Mesenchymal stem cell (in vitro differentiated cells and primary cell): Measurements from ENCODE around the gene LIMS1.
"Not testable (repeated sequence)": the region's sequence is repeated elsewhere in the genome, so short reads cannot be mapped to it uniquely, and the experiment has no call there.

Source experiments
- DNase-seq: peaks from one replicate; pipeline ENCODE4 v3.0.0-alpha.2; 2013
- H2AFZ ChIP-seq: one replicate; pipeline ENCODE4 v1.6.1; 2013; ENCODE audit warnings: low read depth, mild to moderate bottlenecking, control low read depth, inconsistent platforms, low read length, moderate library complexity
- H2AK5ac ChIP-seq: 2 replicates; pipeline ENCODE4 v1.6.1; 2013; ENCODE audit warnings: low read length, moderate library complexity, mild to moderate bottlenecking, inconsistent platforms; ENCODE audit not compliant: severe bottlenecking
- H2BK120ac ChIP-seq: one replicate; pipeline ENCODE4 v1.6.1; 2013; ENCODE audit warnings: low read depth, mild to moderate bottlenecking, inconsistent platforms, low read length, moderate library complexity
- H2BK12ac ChIP-seq, 2 experiments: one replicate each; pipeline ENCODE4 v1.6.1; 2013; ENCODE audit warnings: inconsistent platforms in 2 of 2, low read length in 2 of 2, mild to moderate bottlenecking in 2 of 2, moderate library complexity in 2 of 2, control low read depth in 1 of 2
- H2BK15ac ChIP-seq: one replicate; pipeline ENCODE4 v1.6.1; 2013; ENCODE audit warnings: mild to moderate bottlenecking, low read depth, inconsistent platforms; ENCODE audit not compliant: poor library complexity, severe bottlenecking
- H2BK5ac ChIP-seq: 2 replicates; pipeline ENCODE4 v1.6.1; 2013; ENCODE audit warnings: low read depth, mild to moderate bottlenecking, low read length, control low read depth, inconsistent platforms; ENCODE audit not compliant: poor library complexity, severe bottlenecking
- H3K14ac ChIP-seq, 2 experiments: one replicate each; pipeline ENCODE4 v1.6.1; 2013; ENCODE audit warnings: inconsistent platforms in 2 of 2, low read length in 2 of 2, control low read depth in 1 of 2, mild to moderate bottlenecking in 1 of 2, moderate library complexity in 1 of 2
- H3K18ac ChIP-seq, 2 experiments: one replicate each; pipeline ENCODE4 v1.6.1; 2013; ENCODE audit warnings: inconsistent platforms in 2 of 2, low read length in 2 of 2, control low read depth in 1 of 2, low read depth in 1 of 2, mild to moderate bottlenecking in 1 of 2
- H3K23ac ChIP-seq, 2 experiments: one replicate each; pipeline ENCODE4 v1.6.1; 2013; ENCODE audit warnings: inconsistent platforms in 2 of 2, low read length in 2 of 2, mild to moderate bottlenecking in 2 of 2, moderate library complexity in 2 of 2, control low read depth in 1 of 2
- H3K27ac ChIP-seq: 2 replicates; pipeline ENCODE4 v1.5.1; 2013; ENCODE audit warnings: mild to moderate bottlenecking, moderate library complexity, low read length, control low read depth, inconsistent platforms; ENCODE audit not compliant: poor library complexity, severe bottlenecking
- H3K27me3 ChIP-seq, 2 experiments: 2 replicates each; pipeline versions ENCODE4 v1.6.1 to v1.7.0; 2013; ENCODE audit warnings: low read length in 2 of 2, mild to moderate bottlenecking in 2 of 2, moderate library complexity in 2 of 2, control low read depth in 1 of 2, inconsistent platforms in 1 of 2; ENCODE audit not compliant: control insufficient read depth in 1 of 2, insufficient read depth in 1 of 2
- H3K36me3 ChIP-seq, 2 experiments: 2 replicates each; pipeline versions ENCODE4 v1.6.1 to v1.7.0; 2013; ENCODE audit warnings: low read length in 2 of 2, control low read depth in 1 of 2, inconsistent platforms in 1 of 2, low read depth in 1 of 2, mild to moderate bottlenecking in 1 of 2; ENCODE audit not compliant: insufficient read depth in 2 of 2, control insufficient read depth in 1 of 2
- H3K4ac ChIP-seq, 2 experiments: one replicate each; pipeline ENCODE4 v1.6.1; 2013; ENCODE audit warnings: inconsistent platforms in 2 of 2, low read length in 2 of 2, mild to moderate bottlenecking in 2 of 2, moderate library complexity in 2 of 2, control low read depth in 1 of 2, low read depth in 1 of 2
- H3K4me1 ChIP-seq: 2 replicates; pipeline ENCODE4 v1.6.1; 2013; ENCODE audit warnings: low read depth, low read length, control low read depth; ENCODE audit not compliant: control insufficient read depth, insufficient read depth
- H3K4me2 ChIP-seq: 2 replicates; pipeline ENCODE4 v1.6.1; 2013; ENCODE audit warnings: low read length, mild to moderate bottlenecking, inconsistent platforms; ENCODE audit not compliant: poor library complexity, severe bottlenecking
- H3K4me3 ChIP-seq, 2 experiments: 2 replicates each; pipeline versions ENCODE4 v1.5.1 to v1.7.0; 2013; ENCODE audit warnings: low read length in 2 of 2, mild to moderate bottlenecking in 2 of 2, control low read depth in 1 of 2, low read depth in 1 of 2; ENCODE audit not compliant: insufficient read depth in 1 of 2
- H3K79me1 ChIP-seq: replicated peaks from 2 replicates; pipeline ENCODE4 v1.6.1; 2013; ENCODE audit warnings: mild to moderate bottlenecking, control low read depth, low read length, inconsistent platforms; ENCODE audit not compliant: poor library complexity, severe bottlenecking
- H3K9ac ChIP-seq: 2 replicates; pipeline ENCODE4 v1.7.0; 2013; ENCODE audit warnings: mild to moderate bottlenecking, low read length, moderate library complexity
- H3K9me3 ChIP-seq: 2 replicates; pipeline ENCODE4 v1.7.0; 2013; ENCODE audit warnings: mild to moderate bottlenecking, low read length; ENCODE audit not compliant: control insufficient read depth
- H4K8ac ChIP-seq: one replicate; pipeline ENCODE4 v1.6.1; 2013; ENCODE audit warnings: inconsistent platforms, mild to moderate bottlenecking, low read length, moderate library complexity
- H4K91ac ChIP-seq: one replicate; pipeline ENCODE4 v1.6.1; 2013; ENCODE audit warnings: mild to moderate bottlenecking, low read length, inconsistent platforms
- WGBS: methylation state at CpG from one replicate; pipeline ENCODE4 v1.1.7; 2013; ENCODE audit warnings: mixed read lengths; 5-methylcytosine and 5-hydroxymethylcytosine counted together

LIMS1 gene

DNA sequence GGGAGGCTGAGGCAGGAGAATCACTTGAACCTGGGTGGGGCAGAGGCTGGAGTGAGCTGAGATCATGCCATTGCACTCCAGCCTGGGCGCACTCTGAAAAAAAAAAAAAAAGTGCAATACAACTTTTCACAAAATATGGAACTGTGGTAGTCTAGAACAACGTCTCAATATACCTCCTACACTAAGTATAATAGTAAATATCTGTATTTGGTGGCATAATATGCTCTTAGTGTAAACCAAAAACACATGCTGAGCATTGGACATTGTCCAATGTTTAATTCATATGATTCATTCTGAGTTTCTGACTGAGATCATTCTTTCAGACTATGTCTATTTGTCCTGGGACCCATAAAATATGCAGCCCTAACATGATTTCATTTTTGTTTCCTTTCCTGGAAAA, 19.8 kb upstream of the LIMS1 start:
- no CpG with 5 or more reads among the region's 2 CpGs for WGBS
- H4K8ac ChIP-seq, H2AFZ ChIP-seq, H3K4me3 ChIP-seq, H2BK5ac ChIP-seq, H2BK120ac ChIP-seq, H2BK15ac ChIP-seq, H3K23ac ChIP-seq, H3K27me3 ChIP-seq, H3K36me3 ChIP-seq, H3K9ac ChIP-seq, DNase-seq, H2AK5ac ChIP-seq, H3K9me3 ChIP-seq, H3K4me1 ChIP-seq, H3K14ac ChIP-seq, H4K91ac ChIP-seq, H3K4ac ChIP-seq, H3K4me2 ChIP-seq, H2BK12ac ChIP-seq, H3K27ac ChIP-seq, H3K79me1 ChIP-seq, H3K18ac ChIP-seq: not testable (repeated sequence)

DNA sequence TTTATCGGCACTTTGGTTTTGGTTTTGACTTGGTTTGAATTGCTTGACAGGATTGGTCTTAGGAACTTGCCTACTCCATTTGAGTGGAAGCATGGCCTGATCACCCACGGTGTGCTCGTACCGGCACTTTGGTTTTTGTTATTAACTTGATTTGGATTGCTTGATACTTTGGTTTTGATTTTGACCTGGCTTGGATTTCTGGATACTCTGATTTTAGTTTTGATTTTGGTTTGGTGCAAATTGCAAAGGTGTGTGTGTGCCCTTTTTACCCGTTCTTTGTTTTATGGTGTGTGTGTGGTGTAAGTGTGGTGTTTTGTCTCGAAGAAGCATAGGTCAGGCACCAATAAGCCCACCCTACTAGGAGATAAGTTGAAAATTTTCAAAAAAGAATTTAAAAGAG, 9.6 kb upstream of the LIMS1 start:
- not testable (repeated sequence) for H3K9me3 ChIP-seq, H2BK120ac ChIP-seq, H3K14ac ChIP-seq, H3K79me1 ChIP-seq, H3K36me3 ChIP-seq, H2AK5ac ChIP-seq, H3K4me2 ChIP-seq, H3K4me3 ChIP-seq, H3K9ac ChIP-seq, H2BK12ac ChIP-seq, H2BK15ac ChIP-seq, H3K27me3 ChIP-seq, H3K18ac ChIP-seq, H4K8ac ChIP-seq, H3K27ac ChIP-seq, DNase-seq, H2AFZ ChIP-seq, H3K4ac ChIP-seq, H3K23ac ChIP-seq, H2BK5ac ChIP-seq, H4K91ac ChIP-seq, H3K4me1 ChIP-seq
- WGBS, result no CpG with 5 or more reads among the region's 6 CpGs

DNA sequence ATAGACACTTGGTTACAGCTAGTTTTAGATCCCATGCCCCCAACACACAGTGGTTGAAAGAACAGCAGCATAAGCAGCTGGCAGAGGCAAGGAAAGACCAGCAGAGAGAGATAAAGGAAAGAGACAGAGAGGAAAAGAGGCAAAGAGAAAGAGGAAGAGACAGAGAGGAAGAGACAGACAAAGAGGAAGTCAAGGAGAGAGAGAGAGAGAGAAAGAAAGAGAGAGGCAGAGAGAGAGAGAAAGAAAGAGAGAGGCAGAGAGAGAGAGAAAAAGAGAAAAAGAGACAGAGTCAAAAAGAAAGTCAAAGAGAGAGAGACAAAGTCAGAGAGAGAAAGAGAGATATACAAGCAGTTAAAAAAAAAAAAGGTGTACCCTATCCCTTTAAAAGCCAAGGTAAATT, 9.0 kb upstream of the LIMS1 start:
- H3K4ac ChIP-seq, H3K4me3 ChIP-seq, H3K23ac ChIP-seq, H4K91ac ChIP-seq, H2AFZ ChIP-seq, H3K4me1 ChIP-seq, H2BK12ac ChIP-seq, H2AK5ac ChIP-seq, H2BK120ac ChIP-seq, H2BK5ac ChIP-seq, H4K8ac ChIP-seq, H3K36me3 ChIP-seq, H3K9ac ChIP-seq, H3K27me3 ChIP-seq, H3K79me1 ChIP-seq, H3K4me2 ChIP-seq, H2BK15ac ChIP-seq, H3K18ac ChIP-seq, H3K14ac ChIP-seq, H3K9me3 ChIP-seq, H3K27ac ChIP-seq, DNase-seq: not testable (repeated sequence)

DNA sequence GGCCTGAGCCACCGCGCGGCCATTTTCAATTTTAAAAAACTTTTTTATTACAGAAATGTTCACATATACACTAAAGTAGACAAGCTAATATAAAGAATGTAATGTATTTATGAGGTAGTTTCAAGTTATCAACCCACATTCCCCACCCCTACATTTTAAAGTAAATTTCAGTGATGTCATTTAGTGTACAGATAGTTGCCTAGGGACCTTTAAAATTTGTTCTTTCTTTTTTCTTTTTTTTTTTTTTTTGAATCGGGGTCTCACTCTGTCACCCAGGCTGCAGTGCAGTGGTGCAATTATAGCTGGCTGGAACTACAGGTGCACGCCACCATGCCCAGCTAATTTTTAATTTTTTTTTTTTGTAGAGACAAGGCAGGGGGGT, 2.6 kb upstream of the LIMS1 start:
- Histone ChIP-seq H4K8ac (no peak overlapping the region), H4K91ac (no peak overlapping the region), H3K4me1 (peaks cover 1% of the 10 kb centered on the region), H2AK5ac (no peak overlapping the region), H3K79me1 (peaks cover 3% of the 10 kb centered on the region), H2BK5ac (no peak overlapping the region), H2BK15ac (no peak overlapping the region), H2BK120ac (no peak overlapping the region), H3K9me3 (no peaks in the 10 kb centered on the region), H2AFZ (no peak overlapping the region), H3K27me3 (no peaks in the 10 kb centered on the region), H3K27ac (no peak overlapping the region), H3K4ac (no peak overlapping the region), H3K23ac (no peak overlapping the region), H3K18ac (no peak overlapping the region), H2BK12ac (no peak overlapping the region), H3K4me2 (no peak overlapping the region), H3K9ac (no peak overlapping the region), H3K14ac (no peak overlapping the region), H3K36me3 (no peaks in the 10 kb centered on the region), H3K4me3 (no peak overlapping the region)
- DNase-seq, result no peak
- 100% methylated on average over 1 of the region's 5 CpGs for WGBS
